Testis (tissue), 2 donors: Measurements from ENCODE around the gene VPS8.

Experiments used
- CTCF ChIP-seq, 3 experiments: fragments of 450-650 bp in 2 of 3; fragments of 200-600 bp in 1 of 3; sonication (generic) in 1 of 3; IDR thresholded peaks; one replicate each; pipeline ENCODE4 v1.5.1; 2016 to 2019; ENCODE audit warnings: antibody characterized with exemption in 3 of 3, mild to moderate bottlenecking in 2 of 3, moderate library complexity in 1 of 3
- POLR2A ChIP-seq: fragments of 450-650 bp; IDR thresholded peaks from one replicate; pipeline ENCODE4 v1.6.1; 2017; ENCODE audit warnings: antibody characterized with exemption, mild to moderate bottlenecking, moderate library complexity

GRCh38 chr3:185070491-185071286, 258.7 kb downstream of the VPS8 start:
- no peak for TF ChIP-seq CTCF (IDR thresholded peaks at IDR 0.05)
- no peak for TF ChIP-seq POLR2A
